IPS-NIHi7 (cell line): ENCODE data around the gene SEMA4C.

Experiments used
- DNase-seq: peaks from one replicate; pipeline ENCODE4 v3.0.0; 2012; ENCODE audit warnings: mixed read lengths; ENCODE audit errors: extremely low spot score

The SEMA4C gene

GRCh38 chr2:96869822-96870625 lies at the start of gene SEMA4C:
TSS of gene SEMA4C (minus strand) at chr2:96870080. CDS start at chr2:96867886, 2,194 bp downstream.
- DNase-seq: peak; percentile 51

GRCh38 chr2:96918754-96919550 lies 49.1 kb upstream of the SEMA4C start:
- no peak for DNase-seq

DNA sequence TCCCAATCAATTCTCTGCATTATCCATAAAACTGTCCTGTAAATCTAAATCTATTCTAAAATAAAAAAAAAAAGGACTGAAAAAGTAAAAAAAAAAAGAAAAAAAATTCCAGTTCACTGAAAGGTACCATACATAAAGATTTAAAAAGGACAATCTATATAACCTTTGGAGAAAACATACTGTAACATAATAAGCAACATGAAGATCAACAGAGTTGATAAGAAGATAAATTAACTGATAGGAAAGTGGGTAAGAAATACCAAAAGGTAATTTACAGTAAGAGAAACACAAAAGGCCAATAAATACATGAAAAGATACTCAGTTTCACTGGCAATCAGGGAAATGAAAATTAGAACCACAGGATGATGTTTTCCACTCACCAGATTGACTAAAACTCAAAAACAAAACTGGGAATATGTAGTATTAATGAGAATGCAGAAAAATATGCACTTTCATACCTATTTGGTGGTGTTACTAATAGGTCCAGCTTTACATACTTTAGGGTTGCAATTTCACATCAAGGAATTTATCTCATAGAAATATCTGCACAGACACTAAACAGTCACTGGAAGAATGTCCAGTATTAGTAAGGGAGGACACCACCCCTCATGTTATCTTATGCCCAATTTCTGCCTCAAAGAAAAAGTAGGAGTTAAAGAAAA lies 48.3 kb upstream of the SEMA4C start:
- no peak for DNase-seq

GRCh38 chr2:96916646-96917543 lies 47.0 kb upstream of the SEMA4C start:
- DNase-seq: no peak

DNA sequence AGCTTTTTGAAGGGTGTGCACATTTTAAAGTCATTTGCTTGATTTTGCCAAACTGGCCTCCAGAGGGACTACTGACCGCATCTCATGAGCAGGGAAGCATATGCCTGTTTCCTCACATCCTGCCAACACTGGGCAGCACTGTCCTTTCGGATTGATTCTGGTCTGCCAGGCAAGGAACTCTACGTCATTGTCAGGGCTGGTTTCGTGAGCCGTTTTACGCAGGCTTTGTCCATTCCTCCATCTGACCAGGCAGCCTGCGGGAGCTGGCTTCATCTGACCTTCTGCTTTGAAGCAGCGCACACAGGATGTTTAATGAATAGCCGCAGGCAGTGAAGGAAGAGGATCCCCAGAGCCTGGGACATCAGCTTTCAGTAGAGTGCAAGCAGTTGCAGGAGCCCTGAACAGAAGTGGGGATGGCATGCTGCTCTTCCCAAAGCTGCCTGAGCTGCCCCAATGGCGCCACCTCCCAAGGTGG lies 46.3 kb upstream of the SEMA4C start:
- no peak for DNase-seq

DNA sequence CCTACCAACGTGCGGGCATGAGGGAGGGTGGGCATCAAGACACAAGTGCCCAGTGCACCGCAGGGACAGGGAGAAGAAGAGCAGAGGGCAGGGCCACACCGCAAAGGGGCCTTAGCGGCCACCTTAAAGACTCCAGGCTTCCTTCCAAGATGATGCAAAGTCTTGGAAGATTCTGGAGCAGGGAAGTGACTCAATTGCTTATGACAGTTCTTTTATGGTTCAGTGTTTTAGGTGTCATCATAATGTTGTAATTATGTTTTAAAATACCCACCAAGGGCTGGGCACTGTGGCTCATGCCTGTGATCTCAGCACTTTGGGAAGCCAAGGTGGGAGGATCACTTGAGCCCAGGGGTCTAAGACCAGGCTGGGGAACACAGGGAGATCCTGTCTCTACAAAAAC lies 44.5 kb upstream of the SEMA4C start:
- no peak for DNase-seq

GRCh38 chr2:96913398-96914202 lies 43.7 kb upstream of the SEMA4C start:
- DNase-seq: no peak

GRCh38 chr2:96913117-96913397 lies 43.2 kb upstream of the SEMA4C start:
- DNase-seq: no peak

GRCh38 chr2:96912346-96913116 lies 42.7 kb upstream of the SEMA4C start:
- no peak for DNase-seq

DNA sequence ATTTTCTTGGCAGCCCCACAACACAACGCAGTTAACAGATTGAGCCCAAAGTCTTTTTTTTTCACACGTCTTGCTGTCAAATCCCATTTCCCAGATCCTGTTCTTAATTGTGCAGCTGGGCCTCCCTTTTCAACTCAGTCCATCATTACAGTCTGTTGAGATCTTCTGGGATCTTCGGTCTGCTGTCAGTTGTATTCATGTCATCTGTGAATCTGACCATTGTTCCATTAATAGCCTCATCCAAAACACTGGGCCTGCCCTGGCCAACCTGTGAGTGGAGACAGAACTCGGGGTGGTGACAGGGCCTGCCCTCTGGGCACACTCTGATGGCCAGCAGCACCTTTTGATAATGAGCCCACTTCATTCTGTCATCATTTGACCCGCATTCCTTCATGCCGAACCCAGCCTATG lies 39.7 kb upstream of the SEMA4C start:
- no peak for DNase-seq

DNA sequence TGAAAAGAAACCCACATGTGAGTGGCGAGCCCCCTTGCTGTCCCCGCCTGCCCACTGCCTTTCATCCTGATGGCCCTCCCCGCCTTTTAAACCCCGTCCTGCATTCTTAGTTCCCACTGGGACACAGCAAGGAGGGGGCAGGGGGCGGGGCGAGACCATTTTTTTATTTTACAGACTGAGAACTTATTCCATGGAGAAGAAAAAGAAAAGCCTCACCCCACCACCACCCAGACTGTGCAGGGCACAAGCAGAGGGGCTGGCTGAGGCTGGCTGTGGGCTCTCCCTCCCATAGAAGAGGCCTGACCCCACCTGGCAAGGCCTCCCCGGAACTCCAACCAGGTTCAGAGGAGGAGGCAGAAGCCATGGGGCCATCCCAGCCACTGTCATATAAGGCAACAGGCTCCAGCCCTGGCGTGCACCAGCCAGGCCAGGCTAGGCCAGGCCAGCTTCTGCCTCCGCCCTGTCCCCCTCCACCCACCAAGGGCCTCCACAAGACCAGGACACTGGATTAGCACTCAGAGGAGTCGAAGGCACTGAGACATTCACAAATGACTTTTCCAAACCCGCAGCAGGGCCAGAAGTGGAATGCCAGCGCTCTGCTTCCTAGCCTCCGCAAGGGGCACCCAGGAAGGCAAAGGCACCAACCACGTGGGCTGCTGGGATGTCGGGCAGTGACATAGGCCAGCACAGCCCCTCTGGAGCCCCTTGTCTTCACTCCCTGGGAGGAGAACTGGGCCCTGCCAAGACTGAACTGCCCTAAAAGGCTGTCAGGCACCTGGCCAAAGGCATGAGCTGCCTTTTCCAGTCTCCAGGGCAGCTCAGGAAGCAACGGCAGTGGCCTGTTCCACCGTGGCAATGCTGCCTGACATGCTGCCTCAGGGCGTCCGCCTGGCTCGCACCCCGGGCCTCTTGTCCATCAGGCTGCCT lies 37.5 kb upstream of the SEMA4C start:
- DNase-seq: peak; percentile 86

DNA sequence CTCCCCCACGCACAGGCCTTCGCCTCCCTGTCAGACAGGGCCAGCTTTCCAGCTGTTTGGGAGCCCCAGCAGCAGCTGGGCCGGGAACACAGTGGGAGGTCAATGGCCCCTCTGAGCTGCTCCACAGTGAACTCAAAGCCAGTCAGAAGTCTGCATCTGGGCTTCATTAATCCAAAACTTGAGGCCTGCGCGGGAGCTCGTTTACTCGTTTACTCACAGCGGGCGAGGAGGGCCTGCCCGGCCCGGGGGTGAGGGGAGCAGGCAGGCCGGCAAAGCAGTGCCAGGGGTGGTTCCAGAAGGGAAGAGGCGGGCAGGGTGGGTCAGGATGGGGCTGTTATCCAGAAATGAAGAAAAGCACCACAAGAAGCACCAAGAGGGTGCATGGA lies 36.8 kb upstream of the SEMA4C start:
- DNase-seq: peak; percentile 75

GRCh38 chr2:96903815-96904214 lies 33.9 kb upstream of the SEMA4C start:
- DNase-seq: no peak

- DNase-seq: no peak
Observed at GRCh38 chr2:96903318-96903717, 33.4 kb upstream of the SEMA4C start.

DNA sequence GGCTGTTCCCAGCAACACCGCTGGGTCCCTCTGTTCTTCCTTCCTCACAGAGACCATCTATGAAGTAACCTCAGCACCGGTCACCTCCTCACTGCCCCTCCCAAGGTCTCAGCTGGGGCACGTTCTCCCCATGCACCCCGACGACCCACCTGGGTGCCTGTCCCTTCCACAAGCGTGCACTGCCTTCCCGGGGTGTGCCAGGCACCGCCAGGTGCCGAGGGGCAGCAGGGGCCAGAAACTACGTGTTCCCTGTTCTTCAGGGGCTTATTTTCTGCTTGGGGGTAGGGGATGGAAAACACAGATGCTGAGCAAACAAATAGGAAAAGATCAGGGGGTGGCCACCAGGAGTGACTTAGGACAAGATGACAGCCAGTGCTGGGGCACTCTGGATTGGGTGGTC lies 30.4 kb upstream of the SEMA4C start:
- no peak for DNase-seq

GRCh38 chr2:96899413-96899741 lies 29.5 kb upstream of the SEMA4C start:
- no peak for DNase-seq

- DNase-seq: no peak
Observed at GRCh38 chr2:96898641-96899412, 28.9 kb upstream of the SEMA4C start.

DNA sequence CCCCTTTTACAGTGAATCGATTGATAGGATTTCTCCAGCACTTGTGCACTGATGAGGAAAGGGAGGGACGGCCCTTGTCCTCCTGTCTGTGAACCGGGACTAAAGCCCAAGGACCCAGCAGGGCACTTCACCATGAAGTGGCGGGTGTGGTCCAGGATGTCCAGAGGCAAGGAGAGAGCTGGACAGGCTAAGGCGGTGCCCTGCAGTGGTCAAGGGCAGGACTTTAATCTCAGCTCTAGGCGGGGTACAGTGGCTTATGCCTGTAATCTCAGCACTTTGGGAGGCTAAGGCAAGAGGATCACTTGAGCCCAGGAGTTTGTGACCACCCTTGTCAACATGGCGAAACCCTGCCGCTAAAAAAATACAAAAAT lies 28.2 kb upstream of the SEMA4C start:
- no peak for DNase-seq
